Midbrain (tissue), 1 donor: Measurements from ENCODE around the gene BCL11A.

Source experiments
- DNase-seq: peaks from one replicate; lab custom pipeline; 2025; lab: John Stamatoyannopoulos, UW

BCL11A gene

DNA sequence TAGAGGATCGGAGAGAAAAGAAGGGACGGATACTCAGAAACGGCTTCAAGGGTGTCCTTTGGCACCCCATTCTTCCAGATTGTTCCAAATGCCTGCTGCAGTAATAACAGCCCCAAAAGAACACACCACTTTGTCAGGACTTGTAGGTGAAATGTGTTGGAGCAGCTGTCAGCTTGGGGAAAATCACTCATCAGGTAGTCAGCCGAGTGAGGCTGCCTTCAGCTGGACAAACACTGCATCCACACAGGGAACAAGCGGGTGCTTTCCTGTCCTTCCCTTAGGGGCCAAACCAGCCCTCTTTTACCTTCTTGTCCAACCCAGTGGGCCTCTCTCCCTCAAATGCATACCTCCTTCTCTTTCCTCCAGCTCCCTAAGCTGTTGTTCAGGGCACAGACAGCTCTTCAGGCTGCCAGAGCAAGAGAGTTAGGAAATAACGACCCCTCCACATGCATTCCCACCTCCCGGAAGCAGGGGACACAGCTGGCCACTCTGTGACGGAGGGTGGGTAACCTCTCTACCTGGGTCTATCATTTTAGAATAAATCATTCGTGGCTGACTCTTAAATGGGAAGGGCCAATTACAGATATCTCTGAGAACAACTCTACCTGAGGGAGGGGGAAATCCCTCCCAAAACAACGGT, 48.1 kb downstream of the BCL11A start:
- DNase-seq, result no peak

DNA sequence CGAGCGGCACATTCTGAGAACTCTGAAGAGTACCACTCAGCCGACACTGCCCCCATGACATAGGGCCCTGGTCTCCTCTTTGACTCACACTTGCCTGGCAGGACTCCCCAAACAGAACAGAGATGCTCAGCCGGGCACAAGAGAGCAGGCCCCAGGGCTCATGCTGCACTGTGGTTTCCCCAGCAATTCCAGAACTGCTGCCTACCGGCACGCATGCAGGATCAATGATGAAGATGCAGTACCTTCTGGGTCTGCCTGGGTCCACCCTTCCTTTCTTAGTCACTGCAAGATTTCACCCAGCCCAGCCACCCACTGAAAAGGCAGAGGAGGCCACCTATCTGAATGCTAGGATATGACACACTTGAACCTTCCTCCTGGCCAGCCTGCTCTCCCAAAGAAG, 49.4 kb downstream of the BCL11A start:
- DNase-seq, result no peak

- DNase-seq, result no peak
Observed at GRCh38 chr2:60502144-60502543, 51.3 kb downstream of the BCL11A start.

DNA sequence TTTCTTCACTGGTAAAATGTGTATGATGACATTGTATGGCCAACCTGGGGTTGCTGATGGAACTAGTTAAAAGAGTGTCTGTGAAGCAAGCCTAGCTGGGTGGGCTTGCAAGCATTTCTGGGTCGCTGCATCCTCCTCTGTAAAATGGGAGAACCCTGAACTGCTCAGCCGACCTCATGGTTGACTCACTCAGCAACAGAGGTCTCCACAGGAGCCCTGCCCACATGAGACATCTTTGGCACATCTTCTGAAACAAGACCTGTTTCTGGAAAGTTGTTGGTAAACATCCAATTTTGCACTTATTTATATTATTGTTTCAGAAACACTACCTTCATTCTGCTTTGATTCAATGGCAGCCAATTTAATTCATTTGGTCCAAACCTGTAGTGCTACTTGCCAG, 52.6 kb downstream of the BCL11A start:
- DNase-seq, result no peak

DNA sequence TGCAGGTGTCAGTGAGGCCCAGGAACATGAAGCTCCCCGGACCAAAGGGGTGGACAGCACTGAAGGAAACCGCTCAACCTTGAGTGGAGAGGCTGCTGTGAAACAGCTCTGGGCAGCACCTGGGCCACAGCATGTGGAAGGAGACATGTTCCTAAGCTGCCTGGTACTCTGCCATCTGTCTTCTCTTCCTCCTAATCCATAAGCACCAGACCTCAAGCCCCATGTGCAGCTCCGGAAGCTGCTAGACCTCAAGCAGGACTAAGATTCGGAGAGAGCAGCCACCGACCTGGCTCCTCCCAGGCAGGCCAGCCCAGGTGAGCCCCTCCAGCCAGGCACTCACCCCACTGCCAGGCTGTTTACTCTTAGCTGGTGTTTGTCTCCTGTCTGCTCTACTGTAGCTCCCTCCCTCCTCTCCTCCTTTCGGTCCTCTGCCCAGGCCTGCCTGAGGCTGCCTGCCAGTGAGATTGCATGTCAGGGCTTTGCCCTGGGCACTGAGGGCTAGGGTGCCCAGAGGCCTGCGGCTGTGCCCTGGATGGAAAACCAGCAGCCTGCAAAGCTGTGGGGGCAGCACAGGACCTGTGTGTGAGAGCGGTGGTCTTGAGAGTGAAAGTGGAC, 53.7 kb downstream of the BCL11A start:
- no peak for DNase-seq

DNA sequence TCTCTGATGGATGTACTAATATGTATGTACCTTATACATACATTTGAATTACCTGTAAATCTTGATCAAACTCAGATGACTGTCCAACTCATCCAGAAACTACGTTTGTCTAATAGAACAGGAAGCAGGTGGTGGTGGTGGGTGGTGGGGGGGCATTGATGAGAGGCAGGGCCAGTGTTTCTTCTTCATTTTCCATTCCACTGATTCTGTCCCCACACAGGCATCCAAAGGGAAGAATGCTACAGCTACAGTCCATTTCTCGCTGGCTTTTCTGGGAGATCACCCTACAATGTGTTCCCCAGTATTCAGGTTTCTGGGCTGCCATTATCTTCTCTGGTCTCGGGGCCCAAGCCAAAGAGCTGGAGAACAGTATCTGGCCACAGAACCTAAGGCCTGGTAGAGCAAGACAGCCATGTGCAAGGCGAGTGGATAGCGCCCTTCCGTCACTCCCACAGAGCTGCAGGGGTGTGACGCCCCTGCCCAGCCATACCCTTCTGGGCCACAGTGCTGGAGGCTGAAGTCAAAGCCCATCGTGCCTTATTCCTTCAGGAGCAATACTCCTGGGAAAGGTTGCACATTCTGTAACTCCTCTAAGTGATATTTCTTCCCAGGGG, 54.5 kb downstream of the BCL11A start:
- no peak for DNase-seq

DNA sequence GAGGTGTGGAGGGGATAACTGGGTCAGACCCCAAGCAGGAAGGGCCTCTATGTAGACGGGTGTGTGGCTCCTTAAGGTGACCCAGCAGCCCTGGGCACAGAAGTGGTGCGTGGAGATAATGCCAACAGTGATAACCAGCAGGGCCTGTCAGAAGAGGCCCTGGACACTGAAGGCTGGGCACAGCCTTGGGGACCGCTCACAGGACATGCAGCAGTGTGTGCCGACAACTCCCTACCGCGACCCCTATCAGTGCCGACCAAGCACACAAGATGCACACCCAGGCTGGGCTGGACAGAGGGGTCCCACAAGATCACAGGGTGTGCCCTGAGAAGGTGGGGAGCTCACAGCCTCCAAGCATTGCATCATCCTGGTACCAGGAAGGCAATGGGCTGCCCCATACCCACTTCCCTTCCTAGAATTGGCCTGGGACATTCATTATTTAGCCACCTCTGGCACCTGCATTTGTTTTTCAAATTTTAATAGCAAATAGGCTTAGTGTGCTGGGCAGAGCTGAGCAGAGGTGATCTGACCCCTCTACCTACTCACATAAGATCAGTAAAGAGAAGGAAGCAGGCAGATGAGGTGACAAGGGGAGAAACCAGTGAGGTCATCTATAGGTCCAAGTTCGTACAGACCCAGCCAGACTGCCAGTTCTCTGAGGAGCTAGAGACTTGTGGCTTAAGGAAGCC, 55.2 kb downstream of the BCL11A start:
- no peak for DNase-seq

GRCh38 chr2:60497500-60497899, 56.0 kb downstream of the BCL11A start:
- no peak for DNase-seq

GRCh38 chr2:60496956-60497355, 56.5 kb downstream of the BCL11A start:
- DNase-seq, result no peak

GRCh38 chr2:60496475-60496874, 57.0 kb downstream of the BCL11A start:
- no peak for DNase-seq

DNA sequence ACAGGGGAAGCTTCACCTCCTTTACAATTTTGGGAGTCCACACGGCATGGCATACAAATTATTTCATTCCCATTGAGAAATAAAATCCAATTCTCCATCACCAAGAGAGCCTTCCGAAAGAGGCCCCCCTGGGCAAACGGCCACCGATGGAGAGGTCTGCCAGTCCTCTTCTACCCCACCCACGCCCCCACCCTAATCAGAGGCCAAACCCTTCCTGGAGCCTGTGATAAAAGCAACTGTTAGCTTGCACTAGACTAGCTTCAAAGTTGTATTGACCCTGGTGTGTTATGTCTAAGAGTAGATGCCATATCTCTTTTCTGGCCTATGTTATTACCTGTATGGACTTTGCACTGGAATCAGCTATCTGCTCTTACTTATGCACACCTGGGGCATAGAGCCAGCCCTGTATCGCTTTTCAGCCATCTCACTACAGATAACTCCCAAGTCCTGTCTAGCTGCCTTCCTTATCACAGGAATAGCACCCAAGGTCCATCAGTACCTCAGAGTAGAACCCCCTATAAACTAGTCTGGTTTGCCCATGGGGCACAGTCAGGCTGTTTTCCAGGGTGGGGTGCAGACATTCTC, 58.3 kb downstream of the BCL11A start:
- DNase-seq, result no peak

GRCh38 chr2:60493804-60494387, 59.6 kb downstream of the BCL11A start:
- DNase-seq, result no peak

- no peak for DNase-seq
Observed at GRCh38 chr2:60492548-60492947, 60.9 kb downstream of the BCL11A start.

GRCh38 chr2:60490848-60491247, 62.6 kb downstream of the BCL11A start:
- no peak for DNase-seq

GRCh38 chr2:60490441-60490840, 63.0 kb downstream of the BCL11A start:
- no peak for DNase-seq

DNA sequence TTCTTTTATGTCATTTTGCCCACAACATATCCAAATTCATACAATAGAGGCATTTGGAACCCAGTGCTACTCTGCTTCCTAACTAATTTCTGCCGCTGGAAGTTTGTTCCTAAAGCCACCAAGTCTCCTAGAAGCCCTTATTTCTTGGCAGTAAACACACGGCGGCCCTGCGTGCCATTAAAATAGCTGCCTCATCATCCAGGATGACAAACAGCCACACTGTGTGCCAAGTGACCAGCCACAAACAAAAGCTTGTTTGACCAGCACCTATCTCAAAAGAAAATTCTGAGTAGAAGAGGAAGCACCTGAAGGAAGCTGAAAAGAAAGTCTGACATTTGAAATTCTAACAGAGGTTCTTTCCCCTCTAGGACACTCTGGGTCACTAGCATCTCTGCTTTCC, 64.2 kb downstream of the BCL11A start:
- DNase-seq, result no peak

- DNase-seq, result no peak
Observed at GRCh38 chr2:60488291-60488690, 65.2 kb downstream of the BCL11A start.

DNA sequence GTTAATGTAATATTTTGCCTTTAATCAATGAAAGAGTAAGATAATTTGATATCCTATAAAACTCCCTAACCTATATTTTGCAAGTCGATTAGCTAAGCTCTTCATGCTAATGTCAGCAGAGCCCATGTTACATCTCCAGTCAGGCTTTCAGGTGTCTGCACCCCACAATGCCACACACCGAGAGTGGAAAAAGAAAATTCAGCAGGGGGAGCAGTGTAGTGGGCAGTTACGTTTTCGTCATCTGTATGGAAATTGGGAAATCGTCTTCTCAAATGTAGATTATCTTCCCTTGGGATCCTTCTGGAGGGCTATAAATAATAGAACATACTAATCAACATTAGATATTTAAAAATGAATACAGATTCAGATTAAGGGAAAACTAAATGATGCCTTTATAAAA, 66.3 kb downstream of the BCL11A start:
- no peak for DNase-seq

DNA sequence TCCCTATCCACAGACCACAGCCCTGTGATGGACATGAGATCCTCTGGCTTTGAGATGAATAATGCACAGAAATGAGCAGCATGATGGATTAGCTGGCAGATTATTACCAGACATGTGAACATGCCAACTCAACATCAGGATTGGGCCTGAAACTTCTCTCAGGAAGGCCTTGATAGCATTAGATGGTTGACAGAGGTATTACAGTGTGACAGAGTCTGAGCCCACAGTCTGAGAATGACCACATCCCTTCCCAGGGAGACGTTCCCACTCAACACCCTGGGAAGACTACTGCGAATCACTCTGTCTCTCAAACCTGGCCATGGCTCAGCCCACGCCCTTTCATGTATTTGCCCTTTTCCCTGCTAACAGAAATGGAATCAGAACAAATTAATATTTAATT, 66.9 kb downstream of the BCL11A start:
- no peak for DNase-seq

DNA sequence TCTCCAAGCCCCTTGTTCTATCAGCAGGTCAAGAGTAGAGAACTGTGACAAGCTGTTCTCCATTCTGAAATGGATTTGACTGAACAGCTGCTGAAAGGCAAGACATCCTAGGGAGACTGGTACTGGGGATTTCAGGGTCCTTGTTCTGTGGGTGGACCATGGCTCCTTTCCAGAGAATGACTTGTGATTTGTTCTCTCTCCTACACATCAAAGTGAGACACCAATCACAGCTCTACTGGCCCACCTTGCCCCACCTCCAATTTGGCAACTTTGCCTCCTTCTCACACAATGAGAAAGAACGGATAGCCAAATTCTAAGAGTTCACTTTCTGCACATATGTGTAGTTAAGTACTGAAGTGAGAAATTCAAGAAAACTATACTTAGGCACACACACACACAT, 67.4 kb downstream of the BCL11A start:
- no peak for DNase-seq

- no peak for DNase-seq
Observed at GRCh38 chr2:60485550-60485949, 67.9 kb downstream of the BCL11A start.

GRCh38 chr2:60485055-60485454, 68.4 kb downstream of the BCL11A start:
- DNase-seq, result no peak
